Tibial nerve (tissue), 3 donors: ENCODE data around the gene STXBP6.

Experiments used
- CTCF ChIP-seq, 5 experiments: fragments of 200-600 bp in 3 of 5; fragments of 450-650 bp in 2 of 5; sonication (generic) in 3 of 5; IDR thresholded peaks; one replicate each; pipeline ENCODE4 v1.5.1; 2016 to 2019; ENCODE audit warnings: antibody characterized with exemption in 5 of 5, mild to moderate bottlenecking in 3 of 5, moderate library complexity in 2 of 5
- POLR2A ChIP-seq, 2 donors: fragments of 450-650 bp; IDR thresholded peaks; one replicate each; pipeline ENCODE4 v1.6.1; 2017; ENCODE audit warnings: antibody characterized with exemption in 2 of 2, mild to moderate bottlenecking in 2 of 2, moderate library complexity in 2 of 2

GRCh38 chr14:25032092-25032784 is 17.7 kb downstream of the STXBP6 start:
- TF ChIP-seq CTCF (IDR thresholded peaks at IDR 0.05) (no peak), POLR2A (IDR thresholded peaks at IDR 0.05) (no peak)
